A673 (cell line): ENCODE measurements around the gene TMEM108. TPM values are rescaled to one million over a fixed set of nuclear protein-coding genes. Genes with fewer than 3 reads are reported as not detected.

ENCODE experiments used
- BruUV-seq: library from RNA; stranded (reverse); fragments of 400-500 nt; replicated peaks from 2 replicates; lab custom pipeline; 2021; lab: Mats Ljungman, UMichigan
- CTCF ChIA-PET: fragments of 300-600 bp; sonication (Branson Sonifier 250); formaldehyde crosslinking; loops from one replicate; lab custom pipeline; 2022; ENCODE audit warnings: antibody characterized with exemption; lab: Charles Lee
- POLR2A ChIA-PET: fragments of 300-600 bp; sonication (Branson Sonifier 250); formaldehyde crosslinking; loops from one replicate; lab custom pipeline; 2022; ENCODE audit warnings: antibody characterized with exemption; ENCODE audit not compliant: low non-redundant PET; lab: Charles Lee
- DNase-seq: peaks from one replicate; pipeline ENCODE4 v3.0.0-alpha.2; 2015; ENCODE audit warnings: low spot score
- H3K27ac ChIP-seq: fragments of 200-600 bp; sonication (generic); 2 replicates; pipeline ENCODE4 v1.5.1; 2016; ENCODE audit warnings: mixed run types, low read depth, mild to moderate bottlenecking, mixed read lengths, antibody characterized with exemption, low read length; ENCODE audit not compliant: poor library complexity, severe bottlenecking
- H3K27me3 ChIP-seq: fragments of 200-600 bp; sonication (generic); replicated peaks from 2 replicates; pipeline ENCODE4 v1.6.1; 2017; ENCODE audit warnings: mixed run types, low read depth, mild to moderate bottlenecking, mixed read lengths, antibody characterized with exemption, low read length; ENCODE audit not compliant: insufficient read depth, poor library complexity
- H3K36me3 ChIP-seq: fragments of 200-600 bp; sonication (generic); 2 replicates; pipeline ENCODE4 v1.6.1; 2016; ENCODE audit warnings: mixed run types, mild to moderate bottlenecking, mixed read lengths, antibody characterized with exemption, low read length; ENCODE audit not compliant: insufficient read depth, poor library complexity, severe bottlenecking
- H3K4me1 ChIP-seq: fragments of 200-600 bp; sonication (generic); 2 replicates; pipeline ENCODE4 v1.6.1; 2017; ENCODE audit warnings: mixed run types, mild to moderate bottlenecking, mixed read lengths, antibody characterized with exemption, low read length; ENCODE audit not compliant: insufficient read depth, poor library complexity, severe bottlenecking
- H3K4me3 ChIP-seq: fragments of 200-600 bp; sonication (generic); 2 replicates; pipeline ENCODE4 v1.5.1; 2016; ENCODE audit warnings: low read depth, mixed run types, mild to moderate bottlenecking, mixed read lengths, low read length; ENCODE audit not compliant: poor library complexity, severe bottlenecking
- H3K9me3 ChIP-seq: fragments of 200-600 bp; sonication (generic); 2 replicates; pipeline ENCODE4 v1.6.1; 2016; ENCODE audit warnings: mixed run types, low read depth, mild to moderate bottlenecking, mixed read lengths, antibody characterized with exemption, low read length; ENCODE audit not compliant: poor library complexity, severe bottlenecking
- EZH2 ChIP-seq: fragments of 200-600 bp; sonication (generic); IDR thresholded peaks from 2 replicates; pipeline ENCODE4 v1.6.1; 2017; ENCODE audit warnings: borderline replicate concordance, low read depth, mild to moderate bottlenecking, mixed read lengths, antibody characterized with exemption, low read length; ENCODE audit not compliant: poor library complexity, severe bottlenecking
- intact Hi-C: fragments of 100-400 bp; cut with micrococcal nuclease; formaldehyde crosslinking; loops from one replicate; pipeline ENCODE4 v1.10.0; 2022; ENCODE audit not compliant: unreplicated experiment
- total RNA-seq: library from RNA; stranded (reverse); gene quantifications from 2 replicates; pipeline ENCODE4 v1.2.3, GENCODE V29; 2021
- TF ChIP-seq, protein P1 (sequence below): fragments of 300-800, 200-600 bp; sonication (generic); conservative IDR thresholded peaks from 2 replicates; pipeline ENCODE4 v1.5.1; 2017; ENCODE audit warnings: low read depth, mild to moderate bottlenecking, antibody characterized with exemption, low read length, moderate library complexity, mixed read lengths

TMEM108 gene
- total RNA-seq, 1 experiment from 2014 or later, result 0.30 TPM

- intact Hi-C loops, result no loop called here
- CTCF ChIA-PET, result no interaction called here
- Histone ChIP-seq H3K9me3 (no peaks in the 10 kb centered on the region), H3K36me3 (no peaks in the 10 kb centered on the region), H3K27me3 (no peaks in the 10 kb centered on the region), H3K4me1 (peaks cover 54% of the 10 kb centered on the region), H3K27ac (no peak overlapping the region), H3K4me3 (no peak overlapping the region)
- POLR2A ChIA-PET, result no interaction called here
- DNase-seq, result peak; percentile 67
- no TSS peak for BruUV-seq
- TF ChIP-seq, protein P1, sequence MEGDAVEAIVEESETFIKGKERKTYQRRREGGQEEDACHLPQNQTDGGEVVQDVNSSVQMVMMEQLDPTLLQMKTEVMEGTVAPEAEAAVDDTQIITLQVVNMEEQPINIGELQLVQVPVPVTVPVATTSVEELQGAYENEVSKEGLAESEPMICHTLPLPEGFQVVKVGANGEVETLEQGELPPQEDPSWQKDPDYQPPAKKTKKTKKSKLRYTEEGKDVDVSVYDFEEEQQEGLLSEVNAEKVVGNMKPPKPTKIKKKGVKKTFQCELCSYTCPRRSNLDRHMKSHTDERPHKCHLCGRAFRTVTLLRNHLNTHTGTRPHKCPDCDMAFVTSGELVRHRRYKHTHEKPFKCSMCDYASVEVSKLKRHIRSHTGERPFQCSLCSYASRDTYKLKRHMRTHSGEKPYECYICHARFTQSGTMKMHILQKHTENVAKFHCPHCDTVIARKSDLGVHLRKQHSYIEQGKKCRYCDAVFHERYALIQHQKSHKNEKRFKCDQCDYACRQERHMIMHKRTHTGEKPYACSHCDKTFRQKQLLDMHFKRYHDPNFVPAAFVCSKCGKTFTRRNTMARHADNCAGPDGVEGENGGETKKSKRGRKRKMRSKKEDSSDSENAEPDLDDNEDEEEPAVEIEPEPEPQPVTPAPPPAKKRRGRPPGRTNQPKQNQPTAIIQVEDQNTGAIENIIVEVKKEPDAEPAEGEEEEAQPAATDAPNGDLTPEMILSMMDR, result no peak
- TF ChIP-seq EZH2, result no peak
Observed at GRCh38 chr3:133295944-133296917, 258.0 kb downstream of the TMEM108 start.

DNA sequence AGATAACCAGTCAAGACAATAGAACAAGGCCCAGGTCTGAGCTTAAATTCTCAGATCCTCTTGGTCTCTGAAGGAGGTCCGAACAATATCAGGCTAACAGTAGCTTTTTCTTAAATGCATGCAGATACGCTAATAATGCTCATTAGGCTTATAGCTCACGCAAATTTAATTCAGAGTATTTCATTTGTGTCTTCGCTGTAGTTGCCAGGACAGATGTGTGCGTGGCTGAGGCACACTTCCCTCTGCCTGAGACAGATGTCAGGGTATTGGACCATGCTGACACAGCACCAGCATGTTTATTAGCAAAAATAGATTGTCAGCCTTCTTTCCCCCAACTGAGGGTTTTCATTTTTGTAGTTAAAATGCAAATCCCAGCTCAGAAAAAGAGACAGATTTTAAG lies 258.8 kb downstream of the TMEM108 start:
- Histone ChIP-seq H3K27ac (no peak overlapping the region), H3K9me3 (no peaks in the 10 kb centered on the region), H3K36me3 (no peaks in the 10 kb centered on the region), H3K4me1 (peaks cover 61% of the 10 kb centered on the region), H3K27me3 (no peaks in the 10 kb centered on the region), H3K4me3 (no peak overlapping the region)
- intact Hi-C loops, result no loop called here
- no TSS peak for BruUV-seq
- ChIA-PET CTCF (no interaction called here), POLR2A (interaction anchor here (0.7 kb wide), 1 partner anchor 215 kb away, joined by 10 read pairs; no protein-coding TSS in a partner anchor)
- TF ChIP-seq, protein P1, result no peak
- TF ChIP-seq EZH2, result no peak
- DNase-seq, result no peak

DNA sequence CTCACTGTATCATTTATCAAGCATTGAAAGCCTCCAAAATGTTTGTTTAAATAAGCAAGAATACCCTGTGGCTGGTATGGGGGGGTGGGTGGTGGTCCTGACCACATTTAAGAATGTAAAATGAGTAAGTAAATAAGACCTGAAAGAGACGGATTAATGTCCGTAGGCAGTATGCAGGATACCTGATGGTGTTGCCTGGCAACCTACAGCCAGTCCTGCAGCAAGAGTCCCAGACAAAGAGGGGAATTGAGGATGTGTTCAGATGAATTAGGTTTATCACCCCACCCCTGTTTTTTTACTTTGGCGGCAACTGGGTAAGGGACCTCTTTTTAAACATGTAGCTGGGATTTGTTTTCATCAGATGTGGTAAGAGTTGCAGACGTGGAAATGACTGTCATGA lies 261.9 kb downstream of the TMEM108 start:
- DNase-seq, result no peak
- no TSS peak for BruUV-seq
- CTCF ChIA-PET, result no interaction called here
- no peaks in the 10 kb centered on the region for H3K27me3 ChIP-seq
- intact Hi-C loops, result no loop called here
- no peak overlapping the region for H3K4me3 ChIP-seq
- H3K36me3 ChIP-seq, result no peaks in the 10 kb centered on the region
- H3K27ac ChIP-seq, result no peak overlapping the region
- POLR2A ChIA-PET, result no interaction called here
- H3K9me3 ChIP-seq, result no peaks in the 10 kb centered on the region
- TF ChIP-seq, protein P1, result no peak
- no peak for TF ChIP-seq EZH2
- peaks cover 51% of the 10 kb centered on the region for H3K4me1 ChIP-seq
